GM18520 (cell line): ENCODE data around the gene CNEP1R1.
"Not testable (repeated sequence)": the region's sequence is repeated elsewhere in the genome, so short reads cannot be mapped to it uniquely, and the experiment has no call there.

ENCODE experiments used
- ATAC-seq: cut with Tn5 transposase; IDR thresholded peaks from one replicate; pipeline ENCODE4 v1.9.1; 2021; ENCODE audit not compliant: unreplicated experiment

Gene CNEP1R1

GRCh38 chr16:50024684-50025536, at the start of gene CNEP1R1:
Gene CNEP1R1, plus strand, starts transcription at chr16:50025225. Its CDS starts 91 bp downstream, at chr16:50025316.
- peak; percentile 99 for ATAC-seq

DNA sequence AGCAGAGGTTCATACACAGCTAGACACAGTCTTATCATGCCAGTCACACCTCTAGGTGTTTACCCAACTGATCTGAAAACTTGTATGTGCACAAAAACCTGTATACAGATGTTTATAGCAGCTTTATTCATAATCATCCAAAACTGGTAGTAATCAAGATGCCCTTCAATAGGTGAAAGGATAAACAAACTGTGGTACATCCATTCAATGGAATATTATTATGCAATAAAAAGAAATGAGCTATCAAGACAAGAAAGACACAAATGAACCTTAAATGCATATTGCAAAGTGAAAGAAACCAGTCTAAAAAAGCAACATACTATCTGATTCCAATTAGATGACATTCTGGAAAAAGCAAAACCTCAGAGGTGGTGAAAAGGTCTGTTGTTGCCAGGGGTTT, 47.6 kb upstream of the CNEP1R1 start:
- no peak for ATAC-seq

- ATAC-seq, result no peak
These were observed 46.3 kb upstream of the CNEP1R1 start for GRCh38 chr16:49978569-49979326.

DNA sequence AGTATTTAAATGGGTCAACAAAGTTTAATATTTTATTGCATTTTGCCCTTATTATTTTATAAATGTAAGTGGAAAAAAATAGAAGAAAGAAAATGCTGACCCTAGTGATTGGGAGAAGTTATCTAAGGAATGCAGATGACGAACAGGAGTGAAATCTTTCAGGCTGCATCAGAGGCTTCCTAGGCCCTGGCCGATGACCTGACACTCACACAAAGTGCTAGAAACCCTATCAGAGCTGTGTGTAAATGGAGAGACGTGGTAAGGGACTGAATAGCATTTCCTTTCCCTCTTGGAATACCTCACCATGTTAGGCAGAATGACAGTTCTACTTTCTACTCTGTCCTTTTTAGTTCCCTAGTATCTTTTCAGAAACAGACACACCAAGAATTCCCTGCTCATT, 44.9 kb upstream of the CNEP1R1 start:
- ATAC-seq, result no peak

GRCh38 chr16:49986351-49987124, 38.5 kb upstream of the CNEP1R1 start:
- no peak for ATAC-seq

DNA sequence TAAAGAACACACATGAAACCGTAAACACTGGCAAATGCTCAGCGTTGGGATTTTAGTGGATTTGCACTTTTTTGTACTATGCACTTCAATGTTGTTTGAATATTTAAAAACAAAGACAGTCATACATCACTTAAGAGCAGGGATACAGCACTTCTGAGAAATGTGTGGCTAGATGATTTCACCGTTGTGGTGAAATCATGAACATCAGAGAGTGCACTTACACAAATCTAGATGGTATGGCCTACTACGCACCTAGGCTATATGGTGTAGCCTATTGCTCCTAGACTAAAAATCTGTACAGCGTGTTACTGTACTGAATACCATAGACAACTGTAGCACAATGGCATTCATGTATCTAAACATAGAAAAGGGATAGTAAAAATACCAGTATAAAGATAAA, 37.6 kb upstream of the CNEP1R1 start:
- no peak for ATAC-seq

- no peak for ATAC-seq
These were observed 32.2 kb upstream of the CNEP1R1 start for GRCh38 chr16:49992825-49993224.

DNA sequence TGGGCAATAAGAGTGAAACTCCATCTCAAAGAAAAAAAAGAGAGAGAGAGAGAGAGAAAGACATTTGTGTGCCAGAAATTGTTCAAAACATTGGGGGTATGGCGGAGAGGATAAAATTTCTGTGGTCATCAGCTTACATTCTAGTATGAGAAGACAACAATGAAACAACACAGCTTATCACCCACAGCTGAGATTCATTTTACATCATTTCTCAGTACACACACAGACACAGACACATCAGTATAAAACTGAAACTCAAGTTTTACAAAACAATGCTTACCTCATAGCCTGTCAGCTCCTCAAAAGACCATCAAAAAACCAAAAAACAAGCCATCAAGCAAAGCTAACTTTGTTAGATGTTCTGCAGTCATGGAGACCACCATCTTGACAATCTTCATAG, 31.4 kb upstream of the CNEP1R1 start:
- no peak for ATAC-seq

GRCh38 chr16:49994006-49994405, 31.0 kb upstream of the CNEP1R1 start:
- no peak for ATAC-seq

DNA sequence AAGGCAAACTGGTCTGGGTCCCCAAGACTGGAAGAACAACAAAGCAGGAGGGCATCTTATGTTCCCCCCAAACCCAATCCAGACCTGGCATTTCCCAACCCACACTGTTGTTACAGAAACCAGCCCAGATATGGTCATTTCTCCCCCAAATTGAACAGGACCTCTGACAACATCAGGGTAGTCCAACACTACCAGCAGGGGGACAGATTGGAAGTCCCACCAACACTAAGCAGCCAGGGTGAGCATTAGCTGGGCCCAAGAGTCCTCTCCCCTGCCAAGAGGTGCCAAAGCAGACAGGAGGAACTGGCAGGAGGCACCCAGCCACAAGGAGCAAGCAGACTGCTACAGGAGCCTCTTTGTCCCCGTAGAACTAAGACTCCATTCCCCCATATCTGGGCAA, 29.3 kb upstream of the CNEP1R1 start:
- ATAC-seq, result no peak

DNA sequence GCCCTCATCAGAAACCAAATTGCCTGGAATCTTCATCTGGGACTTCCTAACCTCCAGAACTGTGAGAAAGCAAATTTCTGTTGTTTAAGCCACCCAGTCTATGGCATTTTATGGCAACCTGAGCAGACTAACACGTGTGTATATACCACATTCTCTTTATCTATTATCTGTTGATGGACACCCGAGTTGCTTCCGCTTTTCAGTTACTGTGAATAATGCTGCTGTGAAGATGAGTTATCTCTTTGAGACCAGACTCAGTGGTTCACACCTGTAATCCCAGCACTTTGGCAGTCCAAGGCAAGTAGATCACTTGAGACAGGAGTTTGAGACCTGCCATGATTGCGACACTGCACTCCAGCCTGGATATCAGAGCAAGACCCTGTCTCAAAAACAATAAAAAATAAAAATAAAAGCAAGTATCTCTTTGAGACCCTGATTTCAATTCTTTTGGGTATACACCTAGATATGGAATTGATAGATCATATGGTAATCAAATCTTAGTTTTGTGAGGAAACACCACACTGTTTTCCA, 27.2 kb upstream of the CNEP1R1 start:
- no peak for ATAC-seq

- no peak for ATAC-seq
These were observed 26.0 kb upstream of the CNEP1R1 start for GRCh38 chr16:49998991-49999390.

GRCh38 chr16:50001144-50001543, 23.9 kb upstream of the CNEP1R1 start:
- ATAC-seq, result no peak

GRCh38 chr16:50002190-50002589, 22.8 kb upstream of the CNEP1R1 start:
- no peak for ATAC-seq

- no peak for ATAC-seq
These were observed 20.8 kb upstream of the CNEP1R1 start for GRCh38 chr16:50004239-50004638.

- no peak for ATAC-seq
These were observed 18.1 kb upstream of the CNEP1R1 start for GRCh38 chr16:50006964-50007363.

DNA sequence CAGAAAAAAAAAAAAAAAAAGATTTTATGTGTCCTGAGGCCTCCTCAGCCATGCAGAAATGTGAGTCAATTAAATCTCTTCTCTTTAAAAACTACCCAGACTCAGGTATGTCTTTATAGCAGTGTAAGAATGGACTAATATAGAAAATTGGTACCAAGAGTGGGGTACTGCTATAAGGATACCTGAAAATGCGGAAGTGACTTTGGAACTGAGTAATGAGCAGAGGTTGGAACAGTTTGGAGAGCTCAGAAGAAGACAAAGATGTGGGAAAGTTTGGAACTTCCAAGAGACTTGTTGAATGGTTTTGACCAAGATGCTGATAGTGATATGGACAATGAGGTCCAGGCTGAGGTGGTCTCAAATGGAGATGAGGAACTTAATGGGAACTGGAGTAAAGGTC, 17.3 kb upstream of the CNEP1R1 start:
- ATAC-seq, result no peak

- ATAC-seq, result no peak
These were observed 14.8 kb upstream of the CNEP1R1 start for GRCh38 chr16:50010212-50010611.

GRCh38 chr16:50011707-50012106, 13.3 kb upstream of the CNEP1R1 start:
- ATAC-seq, result no peak

GRCh38 chr16:50012182-50012581, 12.8 kb upstream of the CNEP1R1 start:
- ATAC-seq, result no peak

DNA sequence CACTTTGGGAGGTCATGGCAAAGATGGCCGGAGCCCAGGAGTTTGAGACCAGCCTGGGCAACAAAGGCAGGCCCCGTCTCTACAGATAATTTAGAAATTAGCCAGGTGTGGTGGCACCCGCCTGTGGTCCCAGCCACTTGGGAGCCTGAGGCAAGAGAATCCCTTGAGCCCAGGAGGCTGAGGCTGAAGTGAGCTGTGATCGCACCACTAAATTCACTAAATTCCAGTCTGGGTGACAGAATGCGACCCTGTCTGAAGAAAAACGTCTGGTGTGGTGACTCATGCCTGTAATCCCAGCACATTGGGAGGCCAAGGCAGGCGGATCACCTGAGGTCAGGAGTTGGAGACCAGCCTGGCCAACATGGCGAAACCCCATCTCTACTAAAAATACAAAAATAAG, 10.8 kb upstream of the CNEP1R1 start:
- not testable (repeated sequence) for ATAC-seq
